HCT116 (cell line): Measurements from ENCODE around the gene ZNF236. TPM values are rescaled to one million over a fixed set of nuclear protein-coding genes. Genes with fewer than 3 reads are reported as not detected.

Source experiments
- ATAC-seq: fragments of 200-7000 bp; cut with Tn5 transposase; 2 replicates; pipeline ENCODE4 v1.9.1; 2020; ENCODE audit warnings: mild to moderate bottlenecking, moderate library complexity
- BruUV-seq: library from RNA; stranded (reverse); fragments of 400-500 nt; replicated peaks from 2 replicates; lab custom pipeline; 2021; lab: Mats Ljungman, UMichigan
- CTCF ChIA-PET: fragments of 300-600 bp; sonication (Branson Sonifier 250); formaldehyde crosslinking; loops from one replicate; lab custom pipeline; 2021; ENCODE audit warnings: antibody characterized with exemption; lab: Charles Lee
- POLR2A ChIA-PET: fragments of 300-600, 350-600 bp; sonication (Branson Sonifier 250); formaldehyde crosslinking; loops from one replicate; lab custom pipeline; 2021; ENCODE audit warnings: antibody characterized with exemption; lab: Charles Lee
- RAD21 ChIA-PET, 2 experiments: fragments of 300-600 bp; sonication (Branson Sonifier 250); formaldehyde crosslinking; loops; one replicate each; lab custom pipeline; 2023; ENCODE audit warnings: low total read pairs in 2 of 2; ENCODE audit not compliant: uncharacterized antibody in 2 of 2, unreplicated experiment in 2 of 2, low non-redundant PET in 1 of 2; lab: Charles Lee
- DNase-seq: peaks from one replicate; pipeline ENCODE4 v3.0.0-alpha.2; 2010; ENCODE audit warnings: low read depth, low spot score
- H2AFZ ChIP-seq: fragments of 200-600 bp; shearing (Covaris generic), sonication (generic); 2 replicates; pipeline ENCODE4 v1.6.1; 2017; ENCODE audit warnings: low read depth, mixed run types, mixed read lengths, antibody characterized with exemption, low read length; ENCODE audit not compliant: poor library complexity, severe bottlenecking
- H3K27ac ChIP-seq: 2 replicates; pipeline ENCODE4 v1.5.1; 2012; ENCODE audit warnings: low read depth, low read length
- H3K27me3 ChIP-seq: fragments of 200-600 bp; sonication (generic); 2 replicates; pipeline ENCODE4 v1.6.1; 2016; ENCODE audit warnings: mixed run types, low read length, mixed read lengths; ENCODE audit not compliant: insufficient read depth
- H3K36me3 ChIP-seq, 2 experiments: fragments of 200-500 bp in 1 of 2; fragments of 200-600 bp in 1 of 2; sonication (Bioruptor generic) in 1 of 2; sonication (generic) in 1 of 2; 2 replicates each; pipeline versions ENCODE4 v1.5.1 to v1.6.1; 2014 to 2016; ENCODE audit warnings: low read length in 2 of 2, inconsistent platforms in 1 of 2, mixed read lengths in 1 of 2, mixed run types in 1 of 2; ENCODE audit not compliant: insufficient read depth in 2 of 2, control insufficient read depth in 1 of 2
- H3K4me1 ChIP-seq, 2 experiments: fragments of 200-600 bp in 1 of 2; sonication (generic) in 1 of 2; 2 replicates each; pipeline versions ENCODE4 v1.5.1 to v1.6.1; 2012 to 2017; ENCODE audit warnings: low read length in 2 of 2, inconsistent platforms in 1 of 2, mild to moderate bottlenecking in 1 of 2, mixed read lengths in 1 of 2, mixed run types in 1 of 2, moderate library complexity in 1 of 2; ENCODE audit not compliant: insufficient read depth in 2 of 2, control insufficient read depth in 1 of 2
- H3K4me2 ChIP-seq: fragments of 200-600 bp; sonication (generic); 2 replicates; pipeline ENCODE4 v1.6.1; 2017; ENCODE audit warnings: mixed run types, low read length, mixed read lengths
- H3K4me3 ChIP-seq, 2 experiments: fragments of 200-600 bp in 1 of 2; sonication (generic) in 1 of 2; replicated peaks in 1 of 2; 2 replicates each; pipeline ENCODE4 v1.5.1; 2011 to 2016; ENCODE audit warnings: low read length in 2 of 2, control low read depth in 1 of 2, low read depth in 1 of 2, mild to moderate bottlenecking in 1 of 2, mixed read lengths in 1 of 2, mixed run types in 1 of 2
- H3K79me2 ChIP-seq: fragments of 200-600 bp; sonication (generic); 2 replicates; pipeline ENCODE4 v1.6.1; 2017; ENCODE audit warnings: mild to moderate bottlenecking, mixed run types, low read length, moderate library complexity, mixed read lengths; ENCODE audit not compliant: insufficient read depth
- H3K9ac ChIP-seq: fragments of 200-600 bp; sonication (generic); 2 replicates; pipeline ENCODE4 v1.6.1; 2016; ENCODE audit warnings: low read length, mixed read lengths
- H3K9me2 ChIP-seq: fragments of 200-600 bp; sonication (generic), shearing (Covaris generic); 2 replicates; pipeline ENCODE4 v1.6.1; 2017; ENCODE audit warnings: mixed run types, mild to moderate bottlenecking, moderate library complexity; ENCODE audit not compliant: insufficient read depth
- H3K9me3 ChIP-seq, 2 experiments: fragments of 200-500 bp in 1 of 2; fragments of 200-600 bp in 1 of 2; sonication (Bioruptor generic) in 1 of 2; sonication (generic) in 1 of 2; 2 replicates each; pipeline ENCODE4 v1.6.1; 2014 to 2017; ENCODE audit warnings: low read length in 2 of 2, mixed read lengths in 2 of 2, inconsistent platforms in 1 of 2, low read depth in 1 of 2, mild to moderate bottlenecking in 1 of 2, mixed run types in 1 of 2, moderate library complexity in 1 of 2; ENCODE audit not compliant: control insufficient read depth in 1 of 2, insufficient read depth in 1 of 2
- H4K20me1 ChIP-seq: fragments of 200-600 bp; sonication (generic), shearing (Covaris generic); 2 replicates; pipeline ENCODE4 v1.6.1; 2017; ENCODE audit warnings: mixed run types, mild to moderate bottlenecking, moderate library complexity; ENCODE audit not compliant: insufficient read depth
- CBX3 ChIP-seq: IDR thresholded peaks from 2 replicates; pipeline ENCODE4 v1.6.1; 2012; ENCODE audit warnings: low read depth
- EGR1 ChIP-seq: IDR thresholded peaks from 2 replicates; pipeline ENCODE4 v1.6.1; 2012; ENCODE audit warnings: low read depth
- EZH2 ChIP-seq: fragments of 200-600 bp; sonication (generic); IDR thresholded peaks from 2 replicates; pipeline ENCODE4 v1.6.1; 2017; ENCODE audit warnings: antibody characterized with exemption, mixed run types
- FOSL1 ChIP-seq: IDR thresholded peaks from 2 replicates; pipeline ENCODE4 v1.6.1; 2012; ENCODE audit warnings: low read depth
- JUND ChIP-seq: IDR thresholded peaks from 2 replicates; pipeline ENCODE4 v1.6.1; 2012
- RAD21 ChIP-seq: IDR thresholded peaks from 2 replicates; pipeline ENCODE4 v1.6.1; 2012; ENCODE audit warnings: low read depth, mild to moderate bottlenecking
- SIN3A ChIP-seq: IDR thresholded peaks from 2 replicates; pipeline ENCODE4 v1.6.1; 2012; ENCODE audit warnings: low read depth
- SP1 ChIP-seq: IDR thresholded peaks from 2 replicates; pipeline ENCODE4 v1.6.1; 2012; ENCODE audit warnings: low read depth
- ZNF274 ChIP-seq: fragments of 200-500 bp; sonication (Bioruptor generic); IDR thresholded peaks from 2 replicates; pipeline ENCODE4 v1.6.1; 2014; ENCODE audit warnings: mild to moderate bottlenecking, low read depth, low read length, inconsistent platforms
- intact Hi-C: fragments of 100-400 bp; cut with micrococcal nuclease; formaldehyde crosslinking; loops from 2 replicates; pipeline ENCODE4 v1.10.0; 2022
- total RNA-seq: library from RNA; stranded (reverse); gene quantifications from one replicate; pipeline ENCODE4 v1.2.1, GENCODE V29; 2021; ENCODE audit not compliant: unreplicated experiment
- TF ChIP-seq, protein P1 (sequence below): IDR thresholded peaks from 2 replicates; pipeline ENCODE4 v1.6.1; 2012; ENCODE audit warnings: low read depth
- TF ChIP-seq, protein P2 (sequence below): IDR thresholded peaks from 2 replicates; pipeline ENCODE4 v1.6.1; 2012

ZNF236 gene
- total RNA-seq, 1 experiment from 2014 or later, result 15.0 TPM

DNA sequence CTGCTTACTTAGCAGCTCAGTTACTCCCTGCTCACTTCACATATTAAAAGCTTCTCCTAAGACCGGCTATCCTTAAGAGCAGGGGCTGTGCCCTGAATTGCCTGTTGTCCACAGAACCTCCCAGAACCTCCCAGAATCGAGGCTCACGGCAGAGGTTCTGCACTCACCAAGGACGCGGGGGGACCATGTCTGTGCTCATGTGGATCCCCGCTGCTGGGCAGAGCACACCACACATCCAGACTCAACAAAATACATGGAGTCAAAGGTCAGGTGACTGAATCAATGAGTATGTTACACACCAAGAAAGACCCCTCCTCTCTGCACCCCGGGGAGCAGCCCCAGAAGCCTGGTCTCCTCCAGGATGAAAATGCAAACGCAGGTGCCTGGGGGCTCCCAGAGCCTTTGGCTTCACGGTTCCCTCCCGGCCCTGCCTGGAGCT is 161.3 kb downstream of the ZNF236 start:
- no peaks in the 10 kb centered on the region for H3K36me3 ChIP-seq
- no peaks in the 10 kb centered on the region for H3K79me2 ChIP-seq
- H3K4me2 ChIP-seq, result no peak overlapping the region; the same call in 1 of the 2 replicates
- ChIA-PET RAD21 (no interaction called here), CTCF (interaction anchor here (1.0 to 2.4 kb wide), 4 partner anchors 19 to 224 kb away, joined by 3 to 16 read pairs (median 4); no protein-coding TSS in a partner anchor), POLR2A (no interaction called here)
- DNase-seq (no peak), ATAC-seq (peak; percentile 34)
- TF ChIP-seq RAD21, result no peak
- TF ChIP-seq, protein P1, sequence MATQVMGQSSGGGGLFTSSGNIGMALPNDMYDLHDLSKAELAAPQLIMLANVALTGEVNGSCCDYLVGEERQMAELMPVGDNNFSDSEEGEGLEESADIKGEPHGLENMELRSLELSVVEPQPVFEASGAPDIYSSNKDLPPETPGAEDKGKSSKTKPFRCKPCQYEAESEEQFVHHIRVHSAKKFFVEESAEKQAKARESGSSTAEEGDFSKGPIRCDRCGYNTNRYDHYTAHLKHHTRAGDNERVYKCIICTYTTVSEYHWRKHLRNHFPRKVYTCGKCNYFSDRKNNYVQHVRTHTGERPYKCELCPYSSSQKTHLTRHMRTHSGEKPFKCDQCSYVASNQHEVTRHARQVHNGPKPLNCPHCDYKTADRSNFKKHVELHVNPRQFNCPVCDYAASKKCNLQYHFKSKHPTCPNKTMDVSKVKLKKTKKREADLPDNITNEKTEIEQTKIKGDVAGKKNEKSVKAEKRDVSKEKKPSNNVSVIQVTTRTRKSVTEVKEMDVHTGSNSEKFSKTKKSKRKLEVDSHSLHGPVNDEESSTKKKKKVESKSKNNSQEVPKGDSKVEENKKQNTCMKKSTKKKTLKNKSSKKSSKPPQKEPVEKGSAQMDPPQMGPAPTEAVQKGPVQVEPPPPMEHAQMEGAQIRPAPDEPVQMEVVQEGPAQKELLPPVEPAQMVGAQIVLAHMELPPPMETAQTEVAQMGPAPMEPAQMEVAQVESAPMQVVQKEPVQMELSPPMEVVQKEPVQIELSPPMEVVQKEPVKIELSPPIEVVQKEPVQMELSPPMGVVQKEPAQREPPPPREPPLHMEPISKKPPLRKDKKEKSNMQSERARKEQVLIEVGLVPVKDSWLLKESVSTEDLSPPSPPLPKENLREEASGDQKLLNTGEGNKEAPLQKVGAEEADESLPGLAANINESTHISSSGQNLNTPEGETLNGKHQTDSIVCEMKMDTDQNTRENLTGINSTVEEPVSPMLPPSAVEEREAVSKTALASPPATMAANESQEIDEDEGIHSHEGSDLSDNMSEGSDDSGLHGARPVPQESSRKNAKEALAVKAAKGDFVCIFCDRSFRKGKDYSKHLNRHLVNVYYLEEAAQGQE, result no peak
- TF ChIP-seq SIN3A, result no peak
- no peak for TF ChIP-seq CBX3
- no peak for TF ChIP-seq SP1
- no peak for TF ChIP-seq EGR1
- TF ChIP-seq JUND, result no peak
- no peak for TF ChIP-seq ZNF274
- TF ChIP-seq, protein P2, sequence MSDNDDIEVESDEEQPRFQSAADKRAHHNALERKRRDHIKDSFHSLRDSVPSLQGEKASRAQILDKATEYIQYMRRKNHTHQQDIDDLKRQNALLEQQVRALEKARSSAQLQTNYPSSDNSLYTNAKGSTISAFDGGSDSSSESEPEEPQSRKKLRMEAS, result no peak
- TF ChIP-seq EZH2, result no peak
- no peak for TF ChIP-seq FOSL1
- intact Hi-C loops, result loop anchor here (1.0 kb wide), 2 partner anchors 108 to 181 kb away; no protein-coding TSS in a partner anchor
- H3K27ac ChIP-seq, result no peak overlapping the region
- no peak overlapping the region for H3K9ac ChIP-seq
- H2AFZ ChIP-seq, result no peak overlapping the region
- no peaks in the 10 kb centered on the region for H3K27me3 ChIP-seq
- BruUV-seq, result no TSS peak
- no peaks in the 10 kb centered on the region for H3K9me3 ChIP-seq
- H3K4me3 ChIP-seq, result no peak overlapping the region
- H3K9me2 ChIP-seq, result no peaks in the 10 kb centered on the region
- H3K4me1 ChIP-seq, result peaks cover 2 to 5% of the 10 kb centered on the region in 2 experiments; a peak in 3 of 4 replicates
- H4K20me1 ChIP-seq, result no peaks in the 10 kb centered on the region
